ENCODE measurements around the gene TOR2A. TPM values are rescaled to one million over a fixed set of nuclear protein-coding genes. Genes with fewer than 3 reads are reported as not detected.

The TOR2A gene
- total RNA-seq, 1 donor from 2014 or later, result 2.3 TPM

DNA sequence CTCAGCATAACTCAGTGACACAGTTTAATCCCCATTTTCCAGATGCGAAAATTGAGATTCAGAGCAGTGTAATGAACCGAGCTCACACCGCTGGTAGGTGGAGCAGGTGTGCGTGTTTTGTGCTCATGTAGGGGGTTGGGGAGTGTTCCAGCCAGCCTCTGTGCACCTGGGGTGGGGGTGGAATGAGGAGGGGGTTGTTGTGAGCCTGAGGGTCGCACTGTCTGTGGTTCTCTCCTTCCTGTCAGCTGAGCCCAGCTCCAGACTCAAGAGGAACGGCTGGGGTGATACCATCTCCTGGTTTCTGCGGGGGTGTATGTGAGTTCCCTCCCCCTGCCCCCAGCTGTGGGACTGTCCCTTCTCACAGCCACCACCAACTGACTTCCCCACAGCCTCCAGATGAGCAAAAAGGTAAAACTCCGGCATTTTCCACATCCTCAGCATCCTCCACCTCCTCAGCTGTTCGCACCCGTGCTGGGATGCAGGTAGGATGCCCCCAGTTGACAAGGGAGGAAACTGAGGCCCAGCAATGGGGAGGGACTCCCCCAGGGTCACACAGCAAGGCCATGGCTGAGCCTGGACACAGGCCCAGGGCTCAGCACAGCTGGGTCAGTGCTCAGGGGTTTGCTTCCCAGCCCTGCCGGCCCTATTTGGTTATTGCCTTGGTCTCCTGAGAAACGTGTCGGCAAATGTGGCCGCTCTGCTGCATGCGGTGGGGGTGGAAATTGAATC, 41.3 kb upstream of the TOR2A start:
- peak overlapping the region; percentile 52 for H3K4me3 ChIP-seq
- H3K9me3 ChIP-seq (replicated peaks), result no peaks in the 10 kb centered on the region
- H3K27ac ChIP-seq (replicated peaks), result peak overlapping the region; percentile 81
- intact Hi-C loops (cut with micrococcal nuclease), result no loop called here
- DNase-seq, result no peak
- peaks cover 40% of the 10 kb centered on the region for H3K4me1 ChIP-seq
- TF ChIP-seq, protein P1, sequence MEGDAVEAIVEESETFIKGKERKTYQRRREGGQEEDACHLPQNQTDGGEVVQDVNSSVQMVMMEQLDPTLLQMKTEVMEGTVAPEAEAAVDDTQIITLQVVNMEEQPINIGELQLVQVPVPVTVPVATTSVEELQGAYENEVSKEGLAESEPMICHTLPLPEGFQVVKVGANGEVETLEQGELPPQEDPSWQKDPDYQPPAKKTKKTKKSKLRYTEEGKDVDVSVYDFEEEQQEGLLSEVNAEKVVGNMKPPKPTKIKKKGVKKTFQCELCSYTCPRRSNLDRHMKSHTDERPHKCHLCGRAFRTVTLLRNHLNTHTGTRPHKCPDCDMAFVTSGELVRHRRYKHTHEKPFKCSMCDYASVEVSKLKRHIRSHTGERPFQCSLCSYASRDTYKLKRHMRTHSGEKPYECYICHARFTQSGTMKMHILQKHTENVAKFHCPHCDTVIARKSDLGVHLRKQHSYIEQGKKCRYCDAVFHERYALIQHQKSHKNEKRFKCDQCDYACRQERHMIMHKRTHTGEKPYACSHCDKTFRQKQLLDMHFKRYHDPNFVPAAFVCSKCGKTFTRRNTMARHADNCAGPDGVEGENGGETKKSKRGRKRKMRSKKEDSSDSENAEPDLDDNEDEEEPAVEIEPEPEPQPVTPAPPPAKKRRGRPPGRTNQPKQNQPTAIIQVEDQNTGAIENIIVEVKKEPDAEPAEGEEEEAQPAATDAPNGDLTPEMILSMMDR (IDR thresholded peaks at IDR 0.05; ENCODE audit: borderline replicate concordance), result no peak
- no peaks in the 10 kb centered on the region for H3K27me3 ChIP-seq (ENCODE audit: low read depth)
- H3K36me3 ChIP-seq, result no peaks in the 10 kb centered on the region

DNA sequence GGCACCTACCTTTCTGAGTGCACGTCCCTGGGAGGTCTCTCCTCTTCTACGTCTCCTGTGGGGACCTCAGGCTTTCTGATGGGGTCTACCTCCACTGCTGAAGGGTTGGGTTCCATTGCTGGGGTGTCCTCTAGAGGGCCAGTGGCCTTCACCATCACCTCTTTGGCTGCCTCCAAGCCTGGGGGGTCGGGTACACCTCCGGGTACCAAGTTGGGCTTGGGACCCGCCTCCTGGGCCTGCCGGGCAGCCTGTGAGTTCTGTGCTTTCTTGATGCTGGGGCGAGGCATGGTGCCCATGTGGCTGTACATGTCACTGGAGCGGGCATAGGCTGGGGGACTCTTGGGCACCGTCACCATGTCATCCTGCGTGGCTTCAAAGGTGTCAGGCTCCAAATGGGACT, 38.9 kb upstream of the TOR2A start:
- H3K36me3 ChIP-seq, result no peaks in the 10 kb centered on the region
- TF ChIP-seq, protein P1 (IDR thresholded peaks at IDR 0.05; ENCODE audit: borderline replicate concordance), result no peak
- no peak overlapping the region for H3K27ac ChIP-seq (replicated peaks)
- no peaks in the 10 kb centered on the region for H3K9me3 ChIP-seq (replicated peaks)
- no peak overlapping the region for H3K4me3 ChIP-seq
- intact Hi-C loops (cut with micrococcal nuclease), result no loop called here
- H3K27me3 ChIP-seq (ENCODE audit: low read depth), result no peaks in the 10 kb centered on the region
- peaks cover 47% of the 10 kb centered on the region for H3K4me1 ChIP-seq
- no peak for DNase-seq

DNA sequence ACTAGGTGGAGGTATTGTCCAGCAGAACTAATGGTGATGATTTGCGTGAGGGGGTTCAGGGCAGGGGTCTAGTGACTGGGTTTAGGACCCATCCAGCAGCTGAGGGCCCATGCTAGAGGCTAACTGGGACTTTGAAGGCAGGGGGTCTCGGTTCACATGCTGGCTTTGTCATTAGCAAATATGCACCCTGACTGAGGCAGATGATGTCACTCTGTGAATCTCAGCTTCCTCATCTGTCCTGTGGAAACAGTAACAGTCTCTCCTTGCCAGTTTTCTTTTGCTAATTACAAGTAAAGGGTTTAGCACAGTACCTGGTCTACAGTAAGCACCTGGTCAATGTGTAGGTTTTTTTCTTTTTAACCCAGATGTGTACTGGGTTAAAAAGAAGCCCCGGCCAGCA, 38.2 kb upstream of the TOR2A start:
- Histone ChIP-seq H3K4me3 (no peak overlapping the region), H3K4me1 (peaks cover 47% of the 10 kb centered on the region), H3K9me3 (replicated peaks) (no peaks in the 10 kb centered on the region), H3K36me3 (no peaks in the 10 kb centered on the region), H3K27me3 (ENCODE audit: low read depth) (no peaks in the 10 kb centered on the region), H3K27ac (replicated peaks) (no peak overlapping the region)
- TF ChIP-seq, protein P1 (IDR thresholded peaks at IDR 0.05; ENCODE audit: borderline replicate concordance), result no peak
- no peak for DNase-seq
- intact Hi-C loops (cut with micrococcal nuclease), result no loop called here

DNA sequence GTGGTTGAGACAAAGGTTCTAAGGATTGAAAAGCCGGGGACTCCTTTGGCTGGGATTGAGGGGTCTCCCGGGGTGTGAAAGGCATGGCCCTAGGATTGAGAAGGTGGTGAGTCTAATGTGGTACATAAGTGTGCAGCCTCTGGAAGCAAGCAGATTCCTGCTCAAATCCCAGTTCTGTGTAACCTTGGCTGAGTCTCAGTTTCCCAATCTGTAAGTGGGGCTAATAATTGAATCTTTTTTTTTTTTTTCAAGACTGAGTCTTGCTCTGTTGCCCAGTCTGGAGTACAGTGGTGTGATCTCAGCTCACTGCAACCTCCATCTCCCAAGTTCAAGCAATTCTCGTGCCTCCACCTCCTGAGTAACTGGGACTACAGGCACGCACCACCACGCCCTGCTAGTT, 37.5 kb upstream of the TOR2A start:
- DNase-seq, result no peak
- intact Hi-C loops (cut with micrococcal nuclease), result no loop called here
- no peaks in the 10 kb centered on the region for H3K9me3 ChIP-seq (replicated peaks)
- no peak overlapping the region for H3K27ac ChIP-seq (replicated peaks)
- H3K4me1 ChIP-seq, result peaks cover 45% of the 10 kb centered on the region
- H3K36me3 ChIP-seq, result no peaks in the 10 kb centered on the region
- no peak overlapping the region for H3K4me3 ChIP-seq
- TF ChIP-seq, protein P1 (IDR thresholded peaks at IDR 0.05; ENCODE audit: borderline replicate concordance), result no peak
- no peaks in the 10 kb centered on the region for H3K27me3 ChIP-seq (ENCODE audit: low read depth)

DNA sequence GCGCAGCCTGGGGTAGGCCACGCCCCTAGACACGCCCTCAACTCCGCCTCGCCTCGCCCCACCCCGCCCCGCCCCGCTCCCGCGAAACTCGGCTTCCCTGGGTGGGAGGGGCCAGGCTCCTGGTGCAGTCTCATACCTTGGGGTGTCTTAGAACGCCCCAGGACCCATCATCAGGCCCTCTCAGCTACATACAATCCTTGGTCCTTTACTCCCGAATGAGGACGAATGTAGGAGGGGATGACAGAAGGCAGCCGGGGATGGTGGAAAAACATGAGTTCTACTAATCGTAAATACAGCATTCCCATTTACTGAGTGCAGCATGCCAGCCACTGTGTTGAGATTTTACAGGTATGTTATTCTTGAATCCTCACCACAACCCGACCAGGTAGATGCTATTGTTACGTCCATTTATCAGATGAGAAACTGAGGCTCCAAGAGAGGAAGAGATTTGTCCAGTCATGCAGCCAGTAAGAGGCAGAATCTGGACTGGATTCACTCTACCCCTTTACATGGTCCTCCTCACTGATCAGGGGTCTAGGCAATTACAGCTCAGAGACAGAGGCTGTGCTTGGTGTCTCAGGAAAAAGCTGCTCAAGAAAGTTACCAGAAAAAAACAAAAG, 36.6 kb upstream of the TOR2A start:
- H3K4me3 ChIP-seq, result peak overlapping the region; percentile 74
- H3K9me3 ChIP-seq (replicated peaks), result no peaks in the 10 kb centered on the region
- H3K36me3 ChIP-seq, result no peaks in the 10 kb centered on the region
- peak overlapping the region; percentile 44 for H3K27ac ChIP-seq (replicated peaks)
- TF ChIP-seq, protein P1 (IDR thresholded peaks at IDR 0.05; ENCODE audit: borderline replicate concordance), result no peak
- no peaks in the 10 kb centered on the region for H3K27me3 ChIP-seq (ENCODE audit: low read depth)
- DNase-seq, result no peak
- intact Hi-C loops (cut with micrococcal nuclease), result no loop called here
- peaks cover 50% of the 10 kb centered on the region for H3K4me1 ChIP-seq

All from left ventricle myocardium inferior (tissue), 1 donor.